HCT116 (cell line): ENCODE measurements around the gene CYSLTR2. TPM values are rescaled to one million over a fixed set of nuclear protein-coding genes. Genes with fewer than 3 reads are reported as not detected.

Experiments
- ATAC-seq: fragments of 200-7000 bp; cut with Tn5 transposase; 2 replicates; pipeline ENCODE4 v1.9.1; 2020; ENCODE audit warnings: mild to moderate bottlenecking, moderate library complexity
- BruUV-seq: library from RNA; stranded (reverse); fragments of 400-500 nt; replicated peaks from 2 replicates; lab custom pipeline; 2021; lab: Mats Ljungman, UMichigan
- CTCF ChIA-PET: fragments of 300-600 bp; sonication (Branson Sonifier 250); formaldehyde crosslinking; loops from one replicate; lab custom pipeline; 2021; ENCODE audit warnings: antibody characterized with exemption; lab: Charles Lee
- POLR2A ChIA-PET: fragments of 300-600, 350-600 bp; sonication (Branson Sonifier 250); formaldehyde crosslinking; loops from one replicate; lab custom pipeline; 2021; ENCODE audit warnings: antibody characterized with exemption; lab: Charles Lee
- RAD21 ChIA-PET, 2 experiments: fragments of 300-600 bp; sonication (Branson Sonifier 250); formaldehyde crosslinking; loops; one replicate each; lab custom pipeline; 2023; ENCODE audit warnings: low total read pairs in 2 of 2; ENCODE audit not compliant: uncharacterized antibody in 2 of 2, unreplicated experiment in 2 of 2, low non-redundant PET in 1 of 2; lab: Charles Lee
- DNase-seq: peaks from one replicate; pipeline ENCODE4 v3.0.0-alpha.2; 2010; ENCODE audit warnings: low read depth, low spot score
- H2AFZ ChIP-seq: fragments of 200-600 bp; shearing (Covaris generic), sonication (generic); 2 replicates; pipeline ENCODE4 v1.6.1; 2017; ENCODE audit warnings: low read depth, mixed run types, mixed read lengths, antibody characterized with exemption, low read length; ENCODE audit not compliant: poor library complexity, severe bottlenecking
- H3K27ac ChIP-seq: 2 replicates; pipeline ENCODE4 v1.5.1; 2012; ENCODE audit warnings: low read depth, low read length
- H3K27me3 ChIP-seq: fragments of 200-600 bp; sonication (generic); 2 replicates; pipeline ENCODE4 v1.6.1; 2016; ENCODE audit warnings: mixed run types, low read length, mixed read lengths; ENCODE audit not compliant: insufficient read depth
- H3K36me3 ChIP-seq, 2 experiments: fragments of 200-500 bp in 1 of 2; fragments of 200-600 bp in 1 of 2; sonication (Bioruptor generic) in 1 of 2; sonication (generic) in 1 of 2; 2 replicates each; pipeline versions ENCODE4 v1.5.1 to v1.6.1; 2014 to 2016; ENCODE audit warnings: low read length in 2 of 2, inconsistent platforms in 1 of 2, mixed read lengths in 1 of 2, mixed run types in 1 of 2; ENCODE audit not compliant: insufficient read depth in 2 of 2, control insufficient read depth in 1 of 2
- H3K4me1 ChIP-seq, 2 experiments: fragments of 200-600 bp in 1 of 2; sonication (generic) in 1 of 2; 2 replicates each; pipeline versions ENCODE4 v1.5.1 to v1.6.1; 2012 to 2017; ENCODE audit warnings: low read length in 2 of 2, inconsistent platforms in 1 of 2, mild to moderate bottlenecking in 1 of 2, mixed read lengths in 1 of 2, mixed run types in 1 of 2, moderate library complexity in 1 of 2; ENCODE audit not compliant: insufficient read depth in 2 of 2, control insufficient read depth in 1 of 2
- H3K4me2 ChIP-seq: fragments of 200-600 bp; sonication (generic); 2 replicates; pipeline ENCODE4 v1.6.1; 2017; ENCODE audit warnings: mixed run types, low read length, mixed read lengths
- H3K4me3 ChIP-seq, 2 experiments: fragments of 200-600 bp in 1 of 2; sonication (generic) in 1 of 2; replicated peaks in 1 of 2; 2 replicates each; pipeline ENCODE4 v1.5.1; 2011 to 2016; ENCODE audit warnings: low read length in 2 of 2, control low read depth in 1 of 2, low read depth in 1 of 2, mild to moderate bottlenecking in 1 of 2, mixed read lengths in 1 of 2, mixed run types in 1 of 2
- H3K79me2 ChIP-seq: fragments of 200-600 bp; sonication (generic); 2 replicates; pipeline ENCODE4 v1.6.1; 2017; ENCODE audit warnings: mild to moderate bottlenecking, mixed run types, low read length, moderate library complexity, mixed read lengths; ENCODE audit not compliant: insufficient read depth
- H3K9ac ChIP-seq: fragments of 200-600 bp; sonication (generic); 2 replicates; pipeline ENCODE4 v1.6.1; 2016; ENCODE audit warnings: low read length, mixed read lengths
- H3K9me2 ChIP-seq: fragments of 200-600 bp; sonication (generic), shearing (Covaris generic); 2 replicates; pipeline ENCODE4 v1.6.1; 2017; ENCODE audit warnings: mixed run types, mild to moderate bottlenecking, moderate library complexity; ENCODE audit not compliant: insufficient read depth
- H3K9me3 ChIP-seq, 2 experiments: fragments of 200-500 bp in 1 of 2; fragments of 200-600 bp in 1 of 2; sonication (Bioruptor generic) in 1 of 2; sonication (generic) in 1 of 2; 2 replicates each; pipeline ENCODE4 v1.6.1; 2014 to 2017; ENCODE audit warnings: low read length in 2 of 2, mixed read lengths in 2 of 2, inconsistent platforms in 1 of 2, low read depth in 1 of 2, mild to moderate bottlenecking in 1 of 2, mixed run types in 1 of 2, moderate library complexity in 1 of 2; ENCODE audit not compliant: control insufficient read depth in 1 of 2, insufficient read depth in 1 of 2
- H4K20me1 ChIP-seq: fragments of 200-600 bp; sonication (generic), shearing (Covaris generic); 2 replicates; pipeline ENCODE4 v1.6.1; 2017; ENCODE audit warnings: mixed run types, mild to moderate bottlenecking, moderate library complexity; ENCODE audit not compliant: insufficient read depth
- EZH2phosphoT487 ChIP-seq: fragments of 200-600 bp; IDR thresholded peaks from 2 replicates; pipeline ENCODE4 v1.6.1; 2018; ENCODE audit warnings: antibody characterized with exemption, borderline replicate concordance
- FOSL1 ChIP-seq: IDR thresholded peaks from 2 replicates; pipeline ENCODE4 v1.6.1; 2012; ENCODE audit warnings: low read depth
- JUND ChIP-seq: IDR thresholded peaks from 2 replicates; pipeline ENCODE4 v1.6.1; 2012
- RAD21 ChIP-seq: IDR thresholded peaks from 2 replicates; pipeline ENCODE4 v1.6.1; 2012; ENCODE audit warnings: low read depth, mild to moderate bottlenecking
- REST ChIP-seq: IDR thresholded peaks from 2 replicates; pipeline ENCODE4 v1.6.1; 2012; ENCODE audit warnings: low read depth
- SRF ChIP-seq: IDR thresholded peaks from 2 replicates; pipeline ENCODE4 v1.6.1; 2012; ENCODE audit warnings: low read depth
- TCF7L2 ChIP-seq: IDR thresholded peaks from 2 replicates; pipeline ENCODE4 v1.7.0; 2011; ENCODE audit warnings: borderline replicate concordance, inconsistent platforms; ENCODE audit not compliant: insufficient read depth, insufficient read length; ENCODE audit errors: extremely low read depth
- ZBTB33 ChIP-seq: IDR thresholded peaks from 2 replicates; pipeline ENCODE4 v1.6.1; 2011; ENCODE audit warnings: mild to moderate bottlenecking, low read length, moderate library complexity; ENCODE audit not compliant: insufficient replicate concordance; ENCODE audit errors: extremely low read depth
- ZNF274 ChIP-seq: fragments of 200-500 bp; sonication (Bioruptor generic); IDR thresholded peaks from 2 replicates; pipeline ENCODE4 v1.6.1; 2014; ENCODE audit warnings: mild to moderate bottlenecking, low read depth, low read length, inconsistent platforms
- intact Hi-C: fragments of 100-400 bp; cut with micrococcal nuclease; formaldehyde crosslinking; loops from 2 replicates; pipeline ENCODE4 v1.10.0; 2022
- total RNA-seq: library from RNA; stranded (reverse); gene quantifications from one replicate; pipeline ENCODE4 v1.2.1, GENCODE V29; 2021; ENCODE audit not compliant: unreplicated experiment

CYSLTR2 gene
- total RNA-seq, 1 experiment from 2014 or later = not detected

- ChIA-PET POLR2A (no interaction called here), CTCF (no interaction called here)
- intact Hi-C loops = no loop called here
These were observed 11.7 kb upstream of the CYSLTR2 start for GRCh38 chr13:48642061-48642460.

More at GRCh38 chr13:48642061-48642460, 11.7 kb upstream of the CYSLTR2 start:
- RAD21 ChIA-PET = no interaction called here
- Histone ChIP-seq H3K9me3 (no peaks in the 10 kb centered on the region), H4K20me1 (no peaks in the 10 kb centered on the region), H3K9me2 (no peaks in the 10 kb centered on the region), H3K9ac (no peak overlapping the region), H3K4me2 (no peak overlapping the region), H3K4me3 (no peak overlapping the region), H3K4me1 (no peaks in the 10 kb centered on the region), H3K36me3 (no peaks in the 10 kb centered on the region), H3K27me3 (0 out of 2 replicates have a peak, but pooled peaks cover 5% of the 10 kb centered on the region), H3K27ac (no peak overlapping the region), H3K79me2 (no peaks in the 10 kb centered on the region), H2AFZ (no peak overlapping the region)
- no peak for ATAC-seq
- no peak for DNase-seq
- TF ChIP-seq TCF7L2 = no peak
- TF ChIP-seq EZH2phosphoT487 = no peak
- no peak for TF ChIP-seq ZBTB33
- TF ChIP-seq FOSL1 = no peak
- TF ChIP-seq ZNF274 = no peak
- TF ChIP-seq JUND = no peak
- TF ChIP-seq REST = no peak
- no peak for TF ChIP-seq RAD21
- no peak for TF ChIP-seq SRF
- no TSS peak for BruUV-seq
